ENCODE results near the gene SRRM3.
"Not testable (repeated sequence)": the region's sequence is repeated elsewhere in the genome, so short reads cannot be mapped to it uniquely, and the experiment has no call there.

SRRM3 gene, protein sequence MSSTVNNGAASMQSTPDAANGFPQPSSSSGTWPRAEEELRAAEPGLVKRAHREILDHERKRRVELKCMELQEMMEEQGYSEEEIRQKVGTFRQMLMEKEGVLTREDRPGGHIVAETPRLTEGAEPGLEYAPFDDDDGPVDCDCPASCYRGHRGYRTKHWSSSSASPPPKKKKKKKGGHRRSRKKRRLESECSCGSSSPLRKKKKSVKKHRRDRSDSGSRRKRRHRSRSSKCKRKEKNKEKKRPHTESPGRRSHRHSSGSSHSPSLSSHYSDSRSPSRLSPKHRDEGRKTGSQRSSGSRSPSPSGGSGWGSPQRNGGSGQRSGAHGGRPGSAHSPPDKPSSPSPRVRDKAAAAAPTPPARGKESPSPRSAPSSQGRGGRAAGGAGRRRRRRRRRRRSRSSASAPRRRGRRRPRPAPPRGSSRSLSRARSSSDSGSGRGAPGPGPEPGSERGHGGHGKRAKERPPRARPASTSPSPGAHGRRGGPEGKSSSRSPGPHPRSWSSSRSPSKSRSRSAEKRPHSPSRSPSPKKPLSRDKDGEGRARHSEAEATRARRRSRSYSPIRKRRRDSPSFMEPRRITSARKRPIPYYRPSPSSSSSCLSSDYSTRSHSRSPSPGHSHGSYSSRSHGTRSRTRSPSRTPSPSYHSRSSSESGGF
- 0 to 0.10 (median 0.04) reads per million in 4 experiments for total RNA-seq

DNA sequence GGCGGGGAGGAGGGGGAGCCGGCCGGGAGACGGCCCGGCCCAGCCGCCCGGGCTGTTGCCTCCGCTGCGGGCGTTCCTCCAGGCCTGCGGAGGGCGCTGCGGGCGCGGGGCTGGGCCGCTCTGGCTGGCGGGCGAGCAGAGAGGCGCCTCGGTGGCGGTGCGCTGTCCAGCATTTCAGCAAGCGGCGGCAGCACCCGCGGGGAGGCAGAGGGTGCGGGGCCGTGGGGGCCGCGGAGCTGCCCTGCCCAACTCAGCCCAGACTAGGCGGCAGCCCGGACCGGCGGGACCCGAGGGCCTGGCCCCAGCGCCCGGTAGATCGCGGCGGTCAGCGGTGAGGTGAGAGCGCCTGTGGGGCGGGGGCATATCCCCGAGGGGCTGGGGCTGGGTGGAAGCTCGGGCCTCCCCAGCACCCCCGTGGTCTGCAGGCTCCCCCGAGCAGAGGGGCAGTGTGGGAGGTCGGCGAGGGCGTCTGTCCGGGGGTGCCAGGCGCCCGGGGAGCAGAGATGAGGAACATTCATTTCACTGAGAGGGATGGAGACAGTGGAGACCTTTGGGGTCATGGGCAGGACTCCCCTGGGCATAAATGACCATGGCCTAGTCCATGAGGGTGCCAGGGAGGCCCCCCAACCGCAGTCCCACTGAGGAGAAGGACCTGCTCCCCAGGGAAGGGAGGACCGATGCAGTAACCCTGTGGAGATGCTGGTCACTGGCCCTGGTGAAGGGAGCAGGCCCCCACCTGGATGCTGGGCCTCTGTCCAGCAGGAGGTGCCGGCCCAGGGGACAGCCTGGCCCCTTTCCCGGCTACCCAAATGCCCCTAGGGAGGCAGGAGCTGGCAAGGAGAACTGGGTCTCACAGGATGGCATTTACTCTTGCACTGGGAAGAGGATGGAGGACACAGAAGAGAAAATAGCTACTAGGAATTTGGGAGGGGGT lies at the start of gene SRRM3:
SRRM3 (plus strand) TSS at position 165 of the 934 bp plus-strand sequence. CDS start 33,171 bp downstream, outside the sequence.
- peak; percentile 66 for DNase-seq

DNA sequence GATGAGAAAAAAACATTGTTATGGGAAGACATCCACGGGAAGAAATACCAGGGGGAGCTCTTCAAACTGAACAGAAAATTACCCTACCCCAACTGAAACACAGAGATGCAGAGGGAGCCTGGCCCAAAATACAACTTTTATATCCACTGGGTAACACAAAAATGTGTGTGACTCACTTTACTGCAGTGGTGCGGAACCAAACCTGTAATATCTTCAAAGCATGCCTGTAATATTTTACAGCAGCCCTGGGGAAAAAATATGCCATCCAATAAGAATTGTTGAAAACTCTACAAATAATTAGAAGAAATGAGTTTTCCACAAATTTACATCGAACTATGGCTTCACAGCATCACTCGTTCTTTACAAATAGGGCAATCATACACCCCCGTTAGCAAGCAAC lies 49.8 kb upstream of the SRRM3 start:
- DNase-seq, result no peak

DNA sequence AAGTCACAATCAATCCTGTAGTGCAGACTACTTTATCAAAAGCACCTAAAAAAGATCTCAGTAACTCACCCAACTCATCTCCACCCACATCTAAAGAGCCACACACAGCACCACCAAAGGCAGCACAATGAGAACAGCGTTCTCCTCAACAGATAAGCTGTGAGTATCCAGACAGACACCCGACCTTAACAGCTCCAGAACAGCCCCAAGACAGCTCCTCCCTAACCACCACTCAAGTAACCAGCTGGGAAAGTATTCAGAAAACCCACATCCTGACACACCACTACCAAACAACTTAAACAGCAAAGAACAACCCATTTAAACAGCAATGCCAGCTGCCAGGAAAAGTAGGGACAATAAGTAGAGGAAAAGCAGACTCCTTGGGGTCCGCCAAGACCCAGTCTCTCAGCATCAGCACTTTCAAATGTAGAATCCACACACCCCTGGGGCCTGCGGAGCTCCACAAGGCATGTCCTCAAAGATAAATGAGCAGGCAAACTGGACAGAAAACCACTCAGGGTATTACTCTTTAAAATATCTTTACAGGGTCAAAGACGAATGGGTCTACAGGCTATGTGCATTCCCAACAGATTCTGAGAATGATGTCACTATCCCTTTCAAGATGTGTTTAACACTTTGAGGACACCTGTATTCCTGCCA lies 48.0 kb upstream of the SRRM3 start:
- peak; percentile 19 for DNase-seq

DNA sequence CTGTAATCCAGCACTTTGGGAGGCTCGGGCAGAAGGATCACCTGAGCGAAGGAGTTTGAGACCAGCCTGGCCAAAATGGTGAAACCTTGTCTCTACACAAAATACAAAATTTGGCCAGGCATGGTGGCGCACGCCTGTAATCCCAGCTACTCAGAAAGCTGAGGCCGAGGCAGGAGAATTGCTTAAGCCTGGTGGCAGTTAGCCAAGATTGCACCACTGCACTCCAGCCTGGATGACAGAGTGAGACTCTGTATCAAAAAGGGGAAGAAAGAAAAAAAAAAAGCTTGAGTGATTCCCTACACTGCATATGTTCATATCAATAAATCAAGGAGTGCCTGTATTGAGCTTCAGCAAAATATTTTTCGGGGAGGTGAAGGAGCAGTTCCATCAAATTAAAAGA lies 45.8 kb upstream of the SRRM3 start:
- no peak for DNase-seq

DNA sequence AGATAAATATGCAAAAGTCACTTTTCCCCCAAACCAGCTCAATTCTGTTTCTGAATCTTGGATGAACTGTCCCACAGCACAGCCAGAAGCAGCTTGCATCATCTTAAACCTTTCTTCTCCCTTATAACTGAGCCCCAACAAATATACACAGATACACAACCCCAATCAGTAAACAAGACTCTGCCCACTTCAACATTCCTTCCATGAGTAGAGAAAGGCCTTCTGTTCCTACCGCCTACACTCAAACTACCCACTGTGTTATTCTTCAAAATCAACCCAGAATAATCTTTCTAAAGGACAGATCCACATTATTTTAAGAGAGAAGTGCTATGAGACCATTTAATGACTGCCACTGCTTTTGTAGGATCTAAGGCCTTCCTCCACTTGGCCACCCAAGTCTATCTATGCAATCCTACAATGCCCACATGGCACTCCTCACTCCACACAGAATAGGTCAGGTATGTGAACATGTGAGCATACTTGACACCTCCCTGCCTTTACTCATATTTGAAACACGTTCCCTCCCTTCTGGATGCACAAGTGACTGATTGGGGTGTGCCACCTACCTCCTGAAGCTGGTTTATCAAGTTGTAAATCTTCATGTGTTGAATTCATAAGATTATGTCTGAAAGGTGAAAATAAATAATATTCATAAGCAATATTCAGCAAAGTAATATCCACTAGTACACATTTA lies 44.6 kb upstream of the SRRM3 start:
- not testable (repeated sequence) for DNase-seq

DNA sequence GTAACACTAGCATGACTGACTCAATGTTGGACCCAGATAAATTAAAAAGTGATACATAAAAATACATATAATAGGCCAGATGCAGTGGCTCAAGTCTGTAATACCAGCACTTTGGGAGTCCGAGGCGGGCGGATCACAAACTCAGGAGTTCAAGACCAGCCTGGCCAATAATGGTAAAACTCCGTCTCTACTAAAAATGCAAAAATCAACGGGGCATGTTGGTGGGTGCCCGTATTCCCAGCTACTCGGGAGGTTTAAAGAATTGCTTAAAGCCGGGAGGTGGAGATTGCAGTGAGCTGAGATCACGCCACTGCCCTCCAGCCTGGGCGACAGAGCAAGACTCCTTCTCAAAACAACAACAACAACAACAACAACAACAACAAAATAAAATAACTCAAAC lies 43.3 kb upstream of the SRRM3 start:
- not testable (repeated sequence) for DNase-seq

DNA sequence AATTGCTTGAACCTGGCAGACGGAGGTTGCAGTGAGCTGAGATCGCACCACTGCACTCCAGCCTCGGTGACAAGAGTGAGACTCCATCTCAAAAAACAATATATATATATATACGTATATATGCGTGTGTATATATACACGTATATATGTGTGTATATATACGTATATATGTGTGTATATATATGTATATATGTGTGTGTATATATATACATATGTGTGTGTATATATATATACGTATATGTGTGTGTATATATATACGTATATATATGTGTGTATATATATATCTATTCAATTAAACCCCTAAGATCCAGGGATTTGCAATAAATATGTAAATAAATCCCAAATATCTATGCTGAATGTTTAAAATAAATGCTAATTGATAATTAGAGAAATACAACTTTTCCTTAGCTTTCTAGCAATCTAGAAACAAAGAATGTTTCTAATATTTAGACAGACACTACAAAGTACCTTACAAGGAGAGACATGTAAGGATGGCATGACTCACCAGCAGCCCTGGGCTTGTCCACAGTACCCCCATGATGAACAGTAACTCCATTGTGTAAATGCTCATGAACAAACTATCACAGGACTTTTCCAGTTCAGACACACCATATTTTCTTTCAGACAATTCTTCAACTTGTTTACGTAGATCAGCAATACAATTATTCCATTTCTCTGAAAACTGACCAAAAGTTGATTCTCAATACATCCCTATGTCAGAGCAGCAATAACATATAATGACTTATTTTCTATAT lies 39.1 kb upstream of the SRRM3 start:
- DNase-seq, result not testable (repeated sequence)

DNA sequence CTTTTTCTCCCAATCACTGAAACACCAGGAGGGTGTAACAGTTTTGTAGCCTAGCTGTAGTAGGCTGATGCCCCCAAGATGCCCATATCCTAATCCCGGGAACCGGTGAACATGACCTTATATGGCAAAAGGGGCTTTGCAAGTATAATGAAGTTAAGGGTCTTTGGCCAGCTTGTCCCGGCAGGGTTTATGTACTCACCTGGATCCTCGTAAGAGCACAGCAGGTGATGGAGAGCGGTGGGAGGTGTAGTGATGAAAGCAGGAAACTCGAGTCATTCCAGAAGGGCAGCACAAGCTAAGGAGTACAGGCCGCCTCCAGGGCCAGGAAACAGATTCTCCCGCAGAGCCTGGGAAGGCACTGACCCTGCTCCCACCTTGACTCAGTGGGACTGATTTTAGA lies 37.9 kb upstream of the SRRM3 start:
- DNase-seq, result not testable (repeated sequence)

DNA sequence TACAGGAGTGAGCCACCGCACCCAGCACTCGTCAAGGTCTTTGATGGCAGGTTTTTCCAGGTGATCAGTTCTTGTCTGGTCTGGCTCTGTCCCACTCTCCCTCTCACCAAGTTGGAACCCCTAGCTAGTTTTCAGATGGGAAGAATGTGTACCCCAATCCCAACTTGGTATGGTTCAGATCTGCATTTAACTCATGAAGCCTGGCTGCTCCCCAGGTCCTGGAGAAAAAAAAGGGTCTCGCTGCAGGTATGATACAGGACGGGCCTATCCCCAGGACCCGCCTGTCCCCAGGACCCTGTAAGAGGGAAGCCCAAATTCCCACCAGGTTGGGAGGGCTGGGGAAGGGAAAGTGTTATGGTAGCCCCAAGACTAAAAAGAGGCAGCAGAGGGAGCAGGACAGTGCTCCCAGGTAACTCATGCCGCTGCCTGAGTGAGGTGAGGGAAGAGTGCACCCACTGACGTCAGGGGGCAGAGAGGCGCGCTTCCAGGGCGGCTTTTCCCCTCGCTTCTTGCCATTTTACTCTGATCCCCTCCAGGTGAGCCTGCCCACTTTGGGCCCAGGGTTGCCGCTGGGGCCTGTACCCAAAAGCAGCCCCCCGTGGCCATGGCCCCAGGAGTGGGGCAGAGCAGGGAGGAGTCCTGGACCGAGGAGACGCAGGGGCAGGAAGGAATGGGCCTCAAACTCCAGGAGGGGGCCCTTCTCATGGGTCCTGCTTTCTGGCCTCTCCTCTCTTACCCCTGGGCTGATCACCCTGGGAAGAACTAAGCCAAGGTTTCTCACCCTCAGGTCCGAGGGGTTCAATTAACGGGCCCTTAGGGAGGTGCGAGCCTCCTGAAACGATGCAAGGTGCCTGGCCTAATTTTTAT lies 36.4 kb upstream of the SRRM3 start:
- DNase-seq, result no peak

DNA sequence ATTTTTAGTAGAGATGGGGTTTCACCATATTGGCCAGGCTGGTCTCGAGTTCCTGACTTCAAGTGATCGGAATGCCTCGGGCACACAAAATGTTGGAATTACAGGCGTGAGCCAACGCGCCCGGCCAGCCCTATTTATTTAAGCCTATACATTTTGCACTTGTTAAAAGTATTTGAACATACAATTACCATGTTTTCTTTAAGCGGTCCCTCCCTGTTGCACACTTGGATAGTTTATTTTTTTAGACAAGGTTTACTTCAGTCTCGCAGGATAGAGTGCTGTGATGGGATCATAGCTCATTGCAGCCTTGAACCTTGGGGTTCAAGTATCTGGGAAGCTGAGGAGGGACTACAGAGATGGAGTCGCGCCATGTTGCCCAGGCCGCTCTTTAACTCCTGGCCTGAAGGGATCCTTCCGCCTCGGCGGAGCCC lies 35.7 kb upstream of the SRRM3 start:
- DNase-seq, result no peak

DNA sequence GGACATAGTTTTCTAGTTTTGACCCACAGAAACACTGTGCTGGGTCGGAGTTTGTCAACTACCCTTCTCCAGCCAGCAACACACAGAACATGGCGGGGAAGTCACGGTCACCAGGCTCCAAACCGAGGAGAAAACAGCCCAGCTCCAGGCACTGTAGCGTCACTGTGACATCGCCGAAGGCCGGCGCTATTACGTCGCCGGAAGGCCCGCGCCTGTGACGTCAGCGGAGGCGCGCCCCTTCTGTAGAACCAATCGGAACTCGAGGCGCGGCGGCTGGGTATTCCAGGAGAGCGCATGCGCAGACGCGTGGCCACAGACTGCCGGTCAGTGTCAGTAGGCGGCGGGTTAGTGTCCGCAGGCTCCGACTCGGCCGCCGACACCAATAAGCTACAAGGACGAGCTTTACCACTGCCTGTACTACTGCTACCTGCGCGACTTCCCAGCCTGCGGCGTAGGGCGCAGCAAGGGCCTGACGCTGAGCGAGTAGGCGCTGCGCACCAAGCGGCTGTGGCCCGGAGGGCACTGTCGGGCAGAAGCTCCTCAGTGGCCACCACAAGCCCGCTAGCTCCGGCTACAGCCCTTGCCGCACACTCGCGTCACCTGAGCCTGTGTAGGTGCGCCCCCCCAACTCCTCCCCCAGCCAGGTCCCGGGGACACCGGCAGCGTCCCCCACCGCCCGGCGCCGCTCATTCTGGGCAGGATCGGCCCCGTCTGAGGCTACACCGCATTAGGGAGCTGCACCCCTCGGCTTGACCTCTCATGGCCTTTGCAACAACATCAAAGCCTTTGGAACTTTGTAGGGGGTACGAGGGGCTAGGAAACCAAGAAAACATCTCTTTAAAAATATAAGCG lies 35.1 kb upstream of the SRRM3 start:
- peak; percentile 88 for DNase-seq

DNA sequence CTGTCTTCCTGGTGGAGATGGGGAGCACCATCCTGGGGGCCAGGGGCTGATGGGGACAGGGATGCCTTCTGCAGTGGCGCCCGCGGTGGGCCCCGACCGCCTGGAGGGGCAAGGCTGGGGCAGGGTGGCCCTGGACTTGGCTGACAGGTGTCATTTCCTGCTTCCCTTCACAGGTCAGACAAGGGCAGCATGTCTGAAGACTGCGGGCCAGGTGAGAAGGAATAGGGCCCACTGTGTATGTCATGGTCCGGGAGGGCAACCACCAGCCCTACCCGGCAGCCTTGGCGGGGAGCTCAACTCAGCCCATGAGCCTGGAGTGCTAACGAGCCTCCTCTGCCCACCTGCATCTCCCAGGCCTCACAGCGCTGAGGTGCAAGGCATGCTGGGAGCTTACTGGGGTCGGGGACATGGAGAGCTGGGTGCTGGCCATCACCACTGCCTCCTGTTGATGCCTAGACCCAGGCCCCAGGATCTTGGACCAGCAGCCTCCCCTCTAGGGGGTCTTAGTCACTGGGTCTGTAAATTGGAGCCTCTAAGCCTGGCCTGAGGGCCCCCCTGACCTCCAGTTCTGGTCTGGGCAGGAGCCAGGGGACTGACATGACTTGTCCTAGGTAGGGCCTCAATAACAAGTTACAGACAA lies 28.0 kb upstream of the SRRM3 start:
- no peak for DNase-seq

DNA sequence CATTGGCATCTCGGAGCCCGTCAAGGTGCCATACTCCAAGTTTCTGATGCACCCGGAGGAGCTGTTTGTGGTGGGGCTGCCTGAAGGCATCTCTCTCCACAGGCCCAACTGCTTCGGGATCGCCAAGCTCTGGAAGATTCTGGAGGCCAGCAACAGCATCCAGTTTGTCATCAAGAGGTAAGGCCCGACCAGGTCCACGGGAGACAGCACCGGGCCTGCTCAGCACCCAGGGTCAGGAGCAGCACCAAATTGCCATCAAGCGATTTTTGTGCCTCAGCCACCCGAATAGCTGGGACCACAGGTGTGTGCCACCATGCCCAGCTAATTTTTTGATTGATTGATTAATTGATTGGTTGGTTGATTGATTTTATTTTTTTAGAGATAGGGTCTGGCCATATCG lies 24.7 kb upstream of the SRRM3 start:
- DNase-seq, result not testable (repeated sequence)

DNA sequence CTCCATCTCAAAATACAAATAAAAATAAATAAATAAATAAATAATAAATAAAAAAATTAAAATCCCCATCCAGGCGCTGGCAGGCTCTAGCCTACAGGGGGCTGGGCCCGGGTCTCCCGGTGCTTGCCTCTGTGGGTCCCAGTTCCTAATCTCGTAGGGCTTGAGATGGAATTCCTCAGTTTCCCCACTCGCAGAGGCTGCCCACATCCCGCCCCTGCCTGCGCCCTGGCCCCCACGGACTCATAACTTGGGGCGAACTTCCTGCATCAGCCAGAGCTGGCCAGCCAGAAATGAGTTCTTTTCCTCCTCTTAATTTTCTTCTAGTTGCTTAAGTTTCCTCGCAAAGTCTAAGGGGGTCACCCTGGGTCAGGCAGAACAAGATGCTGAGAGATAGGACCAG lies 22.0 kb upstream of the SRRM3 start:
- no peak for DNase-seq

DNA sequence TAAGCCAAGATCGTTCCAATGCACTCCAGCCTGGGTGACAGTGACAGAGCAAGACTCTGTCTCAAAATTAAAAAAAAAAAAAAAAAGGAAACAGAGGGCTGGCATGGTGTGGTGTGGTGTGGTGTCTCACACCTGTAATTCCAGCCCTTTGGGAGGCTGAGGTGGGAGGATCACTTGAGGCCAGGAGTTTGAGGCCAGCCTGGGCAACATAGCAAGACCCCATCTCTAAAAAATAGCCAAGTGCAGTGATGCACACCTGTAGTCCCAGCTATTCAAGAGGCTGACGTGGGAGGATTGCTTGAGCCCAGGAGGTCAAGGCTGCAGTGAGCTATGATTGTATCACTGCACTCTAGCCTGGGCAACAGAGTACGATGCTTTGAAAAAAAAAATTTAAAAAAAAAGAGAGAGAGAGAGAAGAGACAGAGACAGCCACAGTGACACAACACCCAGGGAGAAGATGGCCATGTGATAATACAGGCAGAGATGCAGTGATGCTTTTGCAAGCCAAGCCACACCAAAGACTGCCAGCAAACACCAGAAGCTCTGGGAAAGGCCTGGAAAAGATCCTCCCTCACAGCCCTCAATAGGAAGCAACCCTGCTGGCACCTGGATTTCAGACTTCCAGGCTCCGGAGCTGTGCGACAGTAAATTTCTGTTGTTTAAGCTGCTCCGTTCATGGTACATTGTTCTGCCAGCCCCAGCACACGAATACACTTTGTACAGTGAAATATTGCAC lies 19.3 kb upstream of the SRRM3 start:
- DNase-seq, result no peak

DNA sequence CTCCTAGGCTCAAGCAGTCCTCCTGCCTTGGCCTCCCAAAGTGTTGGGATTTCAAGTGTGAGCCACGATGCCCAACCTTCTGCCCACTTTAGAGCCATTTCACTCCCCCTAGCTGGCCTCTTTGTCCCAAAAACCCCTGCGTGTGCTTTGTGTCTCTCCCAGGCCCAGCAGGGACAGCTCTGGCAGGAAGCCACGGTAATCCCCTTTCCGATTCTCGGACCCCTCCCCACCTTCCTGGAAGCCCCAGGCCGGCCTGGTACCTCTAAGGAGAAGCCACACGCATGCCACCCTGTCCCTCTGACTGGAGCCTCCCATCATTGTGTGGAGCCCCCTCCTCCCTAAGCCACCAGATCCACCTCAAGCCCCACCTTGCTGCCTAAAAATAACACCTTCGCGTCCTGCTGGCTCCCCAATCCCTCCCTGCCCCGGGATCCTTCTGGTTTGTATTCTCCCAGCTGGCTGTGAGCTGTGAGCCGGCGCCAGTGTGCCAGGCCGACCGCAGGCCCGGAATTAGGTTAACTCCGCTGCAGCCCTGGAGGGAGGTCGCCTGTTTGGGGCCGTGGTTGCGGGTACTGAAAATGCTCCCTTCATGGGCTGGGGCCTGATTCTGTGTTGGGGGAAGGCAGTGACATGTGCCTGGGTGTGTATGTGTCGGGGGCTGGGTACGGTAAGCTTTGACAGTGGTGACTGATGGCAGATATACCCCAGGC lies 16.4 kb upstream of the SRRM3 start:
- no peak for DNase-seq

DNA sequence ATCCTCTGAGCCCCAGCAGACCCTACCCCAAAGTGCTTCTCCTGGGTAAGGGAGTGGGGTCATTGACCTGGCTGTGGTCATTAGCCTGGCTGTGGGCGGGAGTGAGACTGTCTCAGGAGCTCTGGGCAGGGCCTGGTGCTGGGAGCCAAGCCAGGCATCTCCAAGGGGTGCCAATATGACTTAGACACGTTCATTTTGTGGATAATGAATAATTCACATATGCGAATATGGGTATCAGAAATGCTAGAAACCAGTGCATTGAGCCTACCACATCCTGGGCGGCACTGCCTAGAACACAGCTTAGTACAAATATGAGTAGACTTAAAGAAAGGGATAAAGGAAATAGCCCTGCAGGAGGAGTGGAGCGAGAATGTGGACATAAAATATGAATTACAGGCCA lies 14.4 kb upstream of the SRRM3 start:
- DNase-seq, result no peak
